ENCODE results near the gene ENPP6.

Gene ENPP6

GRCh38 chr4:184099535-184099966 is 118.1 kb downstream of the ENPP6 start:
- no peak for TF ChIP-seq Cebpa-rat (IDR thresholded peaks at IDR 0.05)
- Histone ChIP-seq H3K27me3 (no peaks in the 10 kb centered on the region), H3K27ac (no peak overlapping the region), H3K9ac (no peak overlapping the region), H3K4me3 (no peak overlapping the region), H3K4me1 (peaks cover 0 to 23% (median 11%) of the 10 kb centered on the region in 10 experiments; a peak in 11 of 20 replicates), H4K20me1 (no peaks in the 10 kb centered on the region), H3K4me2 (peak overlapping the region in 8 of 11 experiments; percentile 3 to 41 (median 8); a peak in 9 of 22 replicates), H3K9me3 (replicated peaks in 1 of 11) (no peaks in the 10 kb centered on the region), H3K36me3 (no peaks in the 10 kb centered on the region)

GRCh38 chr4:184099000-184099399 is 118.7 kb downstream of the ENPP6 start:
- no peaks in the 10 kb centered on the region for H3K27me3 ChIP-seq
- peaks cover 0 to 23% (median 11%) of the 10 kb centered on the region in 10 experiments; a peak in 11 of 20 replicates for H3K4me1 ChIP-seq
- H3K4me2 ChIP-seq: peak overlapping the region in 3 of 11 experiments; percentile 8 to 41 (median 9); a peak in 3 of 22 replicates
- H3K27ac ChIP-seq: no peak overlapping the region
- H4K20me1 ChIP-seq: no peaks in the 10 kb centered on the region
- H3K36me3 ChIP-seq: no peaks in the 10 kb centered on the region
- no peak overlapping the region for H3K4me3 ChIP-seq
- no peak overlapping the region for H3K9ac ChIP-seq
- TF ChIP-seq Cebpa-rat (IDR thresholded peaks at IDR 0.05): no peak
- H3K9me3 ChIP-seq (replicated peaks in 1 of 11): no peaks in the 10 kb centered on the region

- H3K27ac ChIP-seq: no peak overlapping the region
- peaks cover 0 to 16% (median 11%) of the 10 kb centered on the region in 10 experiments; a peak in 10 of 20 replicates for H3K4me1 ChIP-seq
- no peaks in the 10 kb centered on the region for H4K20me1 ChIP-seq
- TF ChIP-seq Cebpa-rat (IDR thresholded peaks at IDR 0.05): no peak
- H3K27me3 ChIP-seq: no peaks in the 10 kb centered on the region
- no peaks in the 10 kb centered on the region for H3K9me3 ChIP-seq (replicated peaks in 1 of 11)
- no peak overlapping the region for H3K9ac ChIP-seq
- no peak overlapping the region for H3K4me2 ChIP-seq
- no peak overlapping the region for H3K4me3 ChIP-seq
- no peaks in the 10 kb centered on the region for H3K36me3 ChIP-seq
Observed at GRCh38 chr4:184097815-184098214, 119.9 kb downstream of the ENPP6 start.

GRCh38 chr4:184097241-184097605 is 120.5 kb downstream of the ENPP6 start:
- H3K4me3 ChIP-seq: no peak overlapping the region
- peaks cover 0 to 14% (median 11%) of the 10 kb centered on the region in 10 experiments; a peak in 10 of 20 replicates for H3K4me1 ChIP-seq

GRCh38 chr4:184096561-184097240 is 121.0 kb downstream of the ENPP6 start:
- Histone ChIP-seq H3K4me3 (no peak overlapping the region), H3K4me2 (no peak overlapping the region)

More at GRCh38 chr4:184097241-184097605, 120.5 kb downstream of the ENPP6 start:
- Histone ChIP-seq H4K20me1 (no peaks in the 10 kb centered on the region), H3K27ac (no peak overlapping the region), H3K9me3 (replicated peaks in 1 of 11) (no peaks in the 10 kb centered on the region), H3K36me3 (no peaks in the 10 kb centered on the region), H3K9ac (no peak overlapping the region), H3K27me3 (no peaks in the 10 kb centered on the region), H3K4me2 (no peak overlapping the region)
- no peak for TF ChIP-seq Cebpa-rat (IDR thresholded peaks at IDR 0.05)

GRCh38 chr4:184094532-184095159 is 123.0 kb downstream of the ENPP6 start:
- H3K4me1 ChIP-seq: peaks cover 0 to 7% (median 5%) of the 10 kb centered on the region in 10 experiments; a peak in 9 of 20 replicates
- no peaks in the 10 kb centered on the region for H4K20me1 ChIP-seq
- no peak overlapping the region for H3K4me2 ChIP-seq
- H3K27me3 ChIP-seq: no peaks in the 10 kb centered on the region
- no peak overlapping the region for H3K4me3 ChIP-seq
- TF ChIP-seq Cebpa-rat (IDR thresholded peaks at IDR 0.05): no peak
- H3K36me3 ChIP-seq: no peaks in the 10 kb centered on the region
- H3K9me3 ChIP-seq (replicated peaks in 1 of 11): no peaks in the 10 kb centered on the region
- H3K9ac ChIP-seq: no peak overlapping the region
- H3K27ac ChIP-seq: no peak overlapping the region

More at GRCh38 chr4:184096561-184097240, 121.0 kb downstream of the ENPP6 start:
- H3K27ac ChIP-seq: no peak overlapping the region
- TF ChIP-seq Cebpa-rat (IDR thresholded peaks at IDR 0.05): no peak
- H3K27me3 ChIP-seq: no peaks in the 10 kb centered on the region
- H3K4me1 ChIP-seq: peaks cover 0 to 14% (median 11%) of the 10 kb centered on the region in 10 experiments; a peak in 10 of 20 replicates
- H4K20me1 ChIP-seq: no peaks in the 10 kb centered on the region
- no peaks in the 10 kb centered on the region for H3K36me3 ChIP-seq
- no peaks in the 10 kb centered on the region for H3K9me3 ChIP-seq (replicated peaks in 1 of 11)
- no peak overlapping the region for H3K9ac ChIP-seq

- no peaks in the 10 kb centered on the region for H3K27me3 ChIP-seq
Observed at GRCh38 chr4:184091986-184092385, 125.7 kb downstream of the ENPP6 start.

GRCh38 chr4:184090571-184090970 is 127.1 kb downstream of the ENPP6 start:
- TF ChIP-seq Cebpa-rat (IDR thresholded peaks at IDR 0.05): no peak
- no peaks in the 10 kb centered on the region for H4K20me1 ChIP-seq
- no peak overlapping the region for H3K4me3 ChIP-seq
- H3K4me1 ChIP-seq: peaks cover 0 to 5% (median 0%) of the 10 kb centered on the region in 10 experiments; a peak in 3 of 20 replicates
- H3K36me3 ChIP-seq: no peaks in the 10 kb centered on the region
- no peak overlapping the region for H3K4me2 ChIP-seq
- H3K9ac ChIP-seq: no peak overlapping the region
- H3K9me3 ChIP-seq (replicated peaks in 1 of 11): peaks cover 7 to 19% (median 9%) of the 10 kb centered on the region in 11 experiments; a peak in 16 of 22 replicates
- no peak overlapping the region for H3K27ac ChIP-seq
- H3K27me3 ChIP-seq: no peaks in the 10 kb centered on the region

More at GRCh38 chr4:184091986-184092385, 125.7 kb downstream of the ENPP6 start:
- Histone ChIP-seq H3K27ac (no peak overlapping the region), H3K4me3 (no peak overlapping the region), H3K9me3 (replicated peaks in 1 of 11) (peaks cover 7 to 17% (median 9%) of the 10 kb centered on the region in 11 experiments; a peak in 16 of 22 replicates), H3K9ac (no peak overlapping the region), H3K36me3 (no peaks in the 10 kb centered on the region), H4K20me1 (no peaks in the 10 kb centered on the region), H3K4me2 (no peak overlapping the region), H3K4me1 (no peaks in the 10 kb centered on the region)
- no peak for TF ChIP-seq Cebpa-rat (IDR thresholded peaks at IDR 0.05)

GRCh38 chr4:184080674-184081073 is 137.0 kb downstream of the ENPP6 start:
- Histone ChIP-seq H4K20me1 (no peaks in the 10 kb centered on the region), H3K4me1 (peaks cover 0 to 4% (median 0%) of the 10 kb centered on the region in 10 experiments; a peak in 3 of 20 replicates), H3K27ac (no peak overlapping the region), H3K27me3 (no peaks in the 10 kb centered on the region), H3K9me3 (replicated peaks in 1 of 11) (peaks cover 0 to 13% (median 0%) of the 10 kb centered on the region in 11 experiments; a peak in 1 of 22 replicates), H3K9ac (no peak overlapping the region), H3K36me3 (no peaks in the 10 kb centered on the region), H3K4me3 (no peak overlapping the region), H3K4me2 (no peak overlapping the region)
- TF ChIP-seq Cebpa-rat (IDR thresholded peaks at IDR 0.05): no peak

Measured in BLaER1 treated with 17β-estradiol and CSF1 and Interleukin-3, amounts not matched to agents 10 nM and 100 nM (cell line).